ENCODE data around the gene CDH13.

Gene CDH13

GRCh38 chr16:83814659-83814985 lies 1187.9 kb downstream of the CDH13 start:
- no peak for DNase-seq (ENCODE audit: low spot score)
- FAIRE-seq, result no peak

GRCh38 chr16:83817022-83817421 lies 1190.3 kb downstream of the CDH13 start:
- no peak for DNase-seq (ENCODE audit: low spot score)
- FAIRE-seq, result no peak

GRCh38 chr16:83818276-83818675 lies 1191.5 kb downstream of the CDH13 start:
- FAIRE-seq, result no peak
- DNase-seq (ENCODE audit: low spot score), result no peak

DNA sequence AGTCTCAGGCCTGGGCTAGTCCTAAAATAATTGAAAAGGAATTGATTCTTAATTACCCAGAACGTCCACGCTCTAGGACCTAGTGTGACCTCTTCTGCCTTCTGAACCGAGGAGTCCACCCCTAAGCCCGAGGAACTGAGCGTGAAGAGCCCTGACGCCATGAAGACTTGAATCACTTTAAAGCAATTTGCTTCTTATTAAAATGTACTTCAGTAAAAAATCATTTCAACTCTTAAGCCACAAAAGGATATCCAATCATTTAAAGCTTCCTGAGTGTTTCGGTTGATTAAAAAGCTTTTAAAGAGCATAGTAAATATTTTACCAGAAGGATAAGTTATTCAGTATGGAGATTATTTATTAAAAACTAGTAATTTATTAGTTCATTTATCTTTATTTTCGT lies 1192.6 kb downstream of the CDH13 start:
- DNase-seq (ENCODE audit: low spot score) (no peak), FAIRE-seq (no peak)

DNA sequence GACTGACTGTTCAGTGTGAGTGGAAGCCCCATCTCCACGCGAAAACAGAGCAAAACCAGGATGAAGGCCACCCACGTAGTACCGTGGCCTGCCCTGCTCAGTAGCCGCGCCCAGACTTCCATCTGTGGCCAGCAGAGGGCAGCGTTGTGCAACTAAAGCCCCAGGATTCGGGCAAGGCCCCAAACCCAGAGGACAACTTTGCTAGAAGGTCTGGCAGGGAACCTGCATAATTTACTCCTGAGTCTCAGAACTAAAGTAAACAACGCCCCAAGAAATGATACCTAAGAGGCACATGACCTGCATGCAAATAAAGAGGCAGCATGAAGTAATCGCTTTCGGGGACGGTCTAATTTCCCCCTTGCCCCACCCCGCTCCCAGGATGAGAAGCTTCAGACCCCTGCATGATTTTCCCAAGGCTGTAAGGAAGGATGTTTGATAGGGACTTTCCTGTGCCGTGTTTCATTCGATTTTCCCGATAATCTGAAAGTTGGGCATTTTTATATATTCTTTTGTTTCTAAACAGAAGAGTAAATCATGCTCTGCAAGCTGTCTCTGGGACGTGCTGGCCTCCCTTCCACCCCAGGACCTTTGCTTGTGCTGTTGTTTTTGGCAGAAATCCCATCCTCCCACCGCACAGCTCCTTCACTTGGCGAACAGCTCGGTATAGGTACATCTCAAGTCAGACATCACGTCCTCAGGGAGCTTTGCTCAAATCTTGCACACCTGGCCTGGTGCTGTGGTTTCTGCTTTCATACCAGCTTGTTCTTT lies 1199.6 kb downstream of the CDH13 start:
- FAIRE-seq (no peak), DNase-seq (ENCODE audit: low spot score) (peak; percentile 36)

DNA sequence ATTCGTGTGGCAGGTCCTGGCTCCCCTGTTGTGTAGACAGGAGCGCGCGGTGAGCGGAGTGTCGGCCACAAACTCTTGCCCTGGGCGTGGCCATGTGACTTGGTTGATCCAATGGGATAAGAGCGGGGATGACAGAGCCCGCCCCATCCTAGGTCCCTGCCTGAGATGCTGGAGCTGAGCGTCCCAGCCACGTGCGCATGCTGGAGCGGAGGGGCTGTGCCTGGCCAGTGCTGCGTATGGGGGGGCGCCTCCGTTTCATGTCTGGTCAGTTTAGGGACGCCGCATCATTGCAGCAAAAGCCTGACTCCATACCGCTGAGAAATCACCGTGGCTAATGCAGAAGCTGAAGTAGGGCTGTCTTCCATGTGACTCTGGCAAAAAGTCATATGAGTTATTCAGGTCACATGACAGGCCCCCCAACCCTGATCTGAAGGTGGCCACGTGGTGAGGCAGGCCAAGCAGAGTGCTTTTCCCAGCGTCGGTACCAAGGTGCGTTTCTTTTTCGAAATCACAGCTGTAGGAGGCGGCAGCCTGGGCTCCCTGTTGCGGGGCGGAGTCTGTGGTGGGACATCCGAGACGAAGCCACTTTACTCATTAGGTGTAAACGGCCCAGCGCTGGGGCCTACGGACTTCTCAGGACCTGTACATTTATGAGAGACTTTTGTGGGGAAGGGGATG lies 1203.5 kb downstream of the CDH13 start:
- DNase-seq (ENCODE audit: low spot score), result no peak

DNA sequence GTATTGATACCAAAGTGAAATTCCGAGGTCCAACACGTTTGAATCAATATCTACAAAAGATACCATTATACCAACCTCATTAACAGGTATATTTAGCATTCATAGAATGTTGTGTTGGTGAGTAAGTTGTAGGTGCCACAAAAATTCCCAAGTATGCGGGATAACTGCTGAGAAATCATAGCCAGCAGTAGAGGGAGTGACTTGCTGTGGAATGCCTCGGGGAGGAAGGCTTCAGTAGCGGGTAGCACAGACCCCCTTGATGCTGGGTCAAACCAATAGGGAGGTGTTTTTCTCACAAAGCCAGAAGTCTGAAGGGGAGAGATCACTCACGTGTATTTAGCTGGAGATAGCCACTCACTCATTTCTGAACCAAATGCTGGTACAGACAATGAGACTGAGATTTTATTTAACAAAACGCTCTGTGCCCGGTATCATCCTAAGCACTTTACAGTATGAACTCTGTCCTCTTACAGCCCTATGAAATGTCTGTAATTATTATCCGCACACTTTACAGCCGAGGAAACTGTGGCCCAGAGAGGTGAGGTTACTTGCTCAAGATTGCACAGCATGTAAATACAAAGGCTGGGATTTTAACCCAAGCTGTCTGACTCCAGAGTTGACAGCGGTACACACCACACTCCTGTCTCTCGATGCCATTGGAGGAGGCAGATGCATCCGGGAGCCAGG lies 1204.1 kb downstream of the CDH13 start:
- FAIRE-seq (no peak), DNase-seq (ENCODE audit: low spot score) (no peak)

More for the DNA sequence above, 1203.5 kb downstream of the CDH13 start:
- FAIRE-seq, result no peak

- DNase-seq (ENCODE audit: low spot score) (no peak), FAIRE-seq (no peak)
Observed at GRCh38 chr16:83831456-83831987, 1204.8 kb downstream of the CDH13 start.

GRCh38 chr16:83833921-83834320 lies 1207.2 kb downstream of the CDH13 start:
- DNase-seq (ENCODE audit: low spot score) (no peak), FAIRE-seq (no peak)

- DNase-seq (ENCODE audit: low spot score), result peak; percentile 46
- peak; percentile 66 for FAIRE-seq
Observed at GRCh38 chr16:83835586-83836566, 1209.1 kb downstream of the CDH13 start.

DNA sequence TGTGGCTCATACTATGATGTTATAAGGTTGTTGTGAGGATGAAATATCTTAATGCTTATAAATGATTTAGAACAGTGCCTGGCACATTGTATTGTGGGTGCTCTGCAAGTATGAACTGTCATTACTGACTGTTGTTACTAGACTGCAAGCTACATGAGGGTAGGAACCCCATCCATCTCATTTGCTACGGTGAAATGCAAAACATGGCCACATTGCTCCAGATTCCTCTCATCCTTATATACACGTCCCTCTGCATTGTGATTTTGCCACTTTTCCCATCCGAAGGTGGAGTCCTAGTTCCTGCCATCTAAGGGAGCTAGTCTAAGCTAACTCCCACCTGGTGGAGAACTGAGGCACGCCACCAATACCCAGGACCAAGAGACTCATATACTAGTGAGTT lies 1210.8 kb downstream of the CDH13 start:
- DNase-seq (ENCODE audit: low spot score) (no peak), FAIRE-seq (no peak)

DNA sequence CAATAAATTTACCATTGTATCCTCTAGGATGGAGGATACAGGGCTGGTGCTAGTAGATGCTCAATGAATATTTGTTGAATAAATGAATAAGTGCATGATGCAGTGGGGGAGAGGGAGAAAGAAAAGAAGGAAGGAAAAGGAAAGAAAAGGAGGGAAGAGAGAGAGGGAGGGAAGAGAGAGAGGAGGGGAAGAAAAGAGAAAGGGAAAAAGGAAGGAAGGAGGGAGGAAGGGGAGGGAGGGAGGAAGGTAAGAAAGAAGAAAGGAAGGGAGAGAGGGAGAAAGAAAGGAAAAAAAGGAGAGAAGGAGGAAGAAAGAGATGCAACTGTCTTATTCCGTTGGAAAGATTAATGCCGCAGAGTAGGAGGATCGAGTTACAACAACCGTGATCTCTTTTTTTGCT lies 1211.4 kb downstream of the CDH13 start:
- DNase-seq (ENCODE audit: low spot score) (no peak), FAIRE-seq (no peak)

GRCh38 chr16:83839561-83839960 lies 1212.8 kb downstream of the CDH13 start:
- no peak for FAIRE-seq
- no peak for DNase-seq (ENCODE audit: low spot score)

DNA sequence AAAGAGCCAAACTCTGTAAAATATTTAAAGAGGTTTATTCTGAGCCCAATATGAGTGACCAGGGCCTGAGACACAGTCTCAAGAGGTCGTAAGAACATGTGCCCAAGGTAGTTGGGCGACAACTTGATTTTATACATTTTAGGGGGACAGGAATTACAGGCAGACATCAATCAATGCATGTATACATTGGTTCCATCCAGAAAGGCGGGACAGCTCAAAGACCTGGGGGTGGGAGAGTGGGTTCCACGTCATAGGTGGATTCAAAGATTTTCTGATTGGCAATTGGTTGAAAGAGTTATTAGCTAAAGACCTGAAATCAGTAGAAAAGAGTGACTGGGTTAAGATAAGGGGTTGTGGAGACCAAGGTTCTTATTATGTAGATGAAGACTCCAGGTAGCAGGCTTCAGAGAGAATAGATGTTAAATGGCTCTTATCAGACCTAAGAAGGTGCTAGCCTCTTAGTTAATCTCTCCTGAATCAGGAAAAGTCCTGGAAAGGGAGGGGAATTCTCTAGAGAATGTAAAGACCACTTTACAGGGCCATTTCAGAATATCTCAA lies 1213.4 kb downstream of the CDH13 start:
- no peak for FAIRE-seq

DNA sequence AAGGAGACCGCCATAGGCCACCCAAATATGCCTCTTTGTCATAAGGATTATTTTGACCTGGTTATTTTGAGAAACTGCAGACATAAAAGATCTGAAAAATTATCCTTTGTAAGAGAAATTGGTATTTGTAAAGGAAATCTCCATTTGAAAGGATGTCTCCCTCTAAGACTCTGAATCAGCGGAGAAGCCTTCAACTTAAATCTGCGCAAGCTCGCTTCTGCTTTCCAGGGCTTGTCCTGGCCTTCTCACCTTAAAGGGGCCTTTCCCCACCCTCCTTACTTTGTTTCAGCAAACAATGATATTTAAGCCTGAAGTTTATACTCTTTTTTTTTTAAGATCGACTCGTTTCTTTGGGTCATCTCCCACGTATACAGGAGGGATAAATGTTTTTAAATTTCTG lies 1215.5 kb downstream of the CDH13 start:
- FAIRE-seq, result no peak
- no peak for DNase-seq (ENCODE audit: low spot score)

More for the DNA sequence above, 1213.4 kb downstream of the CDH13 start:
- DNase-seq (ENCODE audit: low spot score), result no peak

DNA sequence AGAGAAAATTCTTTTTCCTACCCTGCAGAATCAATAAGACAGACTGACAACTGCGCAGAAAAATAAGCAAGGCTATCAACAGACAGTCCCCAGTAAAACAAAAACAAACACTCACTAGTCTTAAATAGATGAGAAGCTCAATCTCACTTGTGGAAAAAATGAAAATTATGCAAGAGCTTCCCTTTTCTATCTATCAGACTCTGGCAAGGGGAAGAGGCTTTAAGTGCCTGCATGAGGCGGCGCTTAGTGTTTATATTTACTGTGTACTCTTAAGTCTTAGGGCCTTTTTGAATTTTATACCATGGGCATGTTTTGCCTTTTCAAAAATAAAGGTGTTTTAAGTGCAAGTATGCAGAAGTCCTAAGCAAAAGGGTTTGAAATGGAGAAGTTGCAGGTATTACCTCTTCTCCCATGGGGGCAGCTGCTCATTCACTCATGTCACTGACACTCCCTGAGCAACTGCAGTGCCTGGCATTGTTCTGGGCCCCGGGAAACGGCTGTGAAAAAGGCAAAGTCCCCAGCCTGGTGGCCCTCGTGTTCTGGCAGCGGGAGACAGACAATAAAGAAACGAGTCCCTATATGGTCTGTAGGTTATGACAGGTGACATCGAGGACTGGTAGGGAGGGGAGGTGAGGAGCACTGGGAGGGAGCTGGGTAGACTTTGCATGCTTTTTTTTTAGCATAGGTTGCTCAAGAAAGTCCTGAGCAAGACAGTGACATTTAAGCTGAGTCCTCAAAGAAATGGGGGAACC lies 1216.2 kb downstream of the CDH13 start:
- DNase-seq (ENCODE audit: low spot score) (no peak), FAIRE-seq (no peak)

DNA sequence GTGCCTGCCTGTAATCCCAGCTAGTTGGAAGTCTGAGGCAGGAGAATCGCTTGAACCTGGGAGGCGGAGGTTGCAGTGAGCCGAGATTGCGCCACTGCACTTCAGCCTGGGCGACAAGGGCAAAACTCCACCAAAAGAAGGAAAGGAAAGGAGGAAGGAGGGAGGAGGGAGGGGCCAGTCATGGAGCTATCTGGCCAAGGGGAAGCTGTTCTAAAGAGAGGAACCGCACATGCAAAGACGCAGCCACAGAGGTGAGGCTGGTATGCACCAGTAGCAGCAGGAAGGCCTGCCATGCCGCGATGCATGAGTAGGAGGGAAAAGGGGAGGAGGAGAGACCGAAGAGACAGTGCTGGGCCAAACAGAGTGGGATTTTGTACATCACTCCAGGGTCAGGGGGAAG lies 1216.9 kb downstream of the CDH13 start:
- FAIRE-seq, result no peak
- no peak for DNase-seq (ENCODE audit: low spot score)

- FAIRE-seq (no peak), DNase-seq (ENCODE audit: low spot score) (no peak)
Observed at GRCh38 chr16:83845263-83845662, 1218.5 kb downstream of the CDH13 start.

DNA sequence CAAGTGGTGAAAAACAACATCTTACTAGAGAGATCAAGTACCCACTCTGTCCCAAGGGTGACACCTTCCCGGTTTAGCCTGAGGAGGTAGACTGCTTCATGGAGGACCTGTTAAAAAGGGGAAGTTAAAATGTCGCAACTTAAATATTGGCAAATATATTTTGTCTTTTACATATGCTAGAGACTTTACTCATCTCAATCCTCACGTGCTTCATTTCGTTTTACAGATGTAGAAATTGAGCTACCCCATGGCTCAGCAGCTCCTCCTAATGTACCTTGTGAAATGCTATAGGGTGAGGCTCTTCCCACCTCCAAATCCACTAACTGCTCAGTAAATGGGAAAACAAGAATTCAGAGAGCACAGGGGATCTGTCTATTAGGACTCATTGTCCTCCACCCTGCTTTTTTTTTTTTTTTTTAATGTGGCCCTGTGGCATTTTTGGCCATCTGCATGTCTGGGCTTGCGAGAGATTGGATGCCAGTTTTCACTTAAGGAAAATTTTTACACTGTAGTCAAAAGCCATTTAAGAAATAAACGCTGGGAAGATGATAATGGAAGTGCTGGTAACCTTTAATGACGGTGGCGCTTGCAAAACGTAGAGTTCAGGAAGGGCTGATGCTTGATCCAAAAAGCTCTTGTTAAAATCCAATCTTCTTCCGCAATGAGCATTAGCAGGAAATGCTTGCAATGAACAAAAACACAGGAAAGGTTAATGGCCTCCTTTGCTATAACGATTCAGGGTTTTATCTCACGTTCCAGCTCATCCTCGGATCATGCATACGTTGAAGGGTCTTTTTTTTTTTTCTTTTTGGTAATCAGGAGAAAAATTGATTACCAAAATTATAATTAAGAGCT lies 1220.8 kb downstream of the CDH13 start:
- FAIRE-seq, result no peak
- no peak for DNase-seq (ENCODE audit: low spot score)

Data from RCC 7860 (cell line).